HTR-8/SVneo (cell line): Measurements from ENCODE around the gene CHPT1.
"Not testable (repeated sequence)": the region's sequence is repeated elsewhere in the genome, so short reads cannot be mapped to it uniquely, and the experiment has no call there.

Source experiments
- DNase-seq: peaks from one replicate; pipeline ENCODE4 v3.0.0; 2011; ENCODE audit warnings: low spot score, mixed read lengths; ENCODE audit not compliant: insufficient read length
- FAIRE-seq: peaks from 2 replicates; lab custom pipeline; 2011; peaks lifted over from hg19 to GRCh38; lab: Jason Lieb, UNC

Gene CHPT1

GRCh38 chr12:101697197-101697929 is at the start of gene CHPT1:
CHPT1 (plus strand) TSS chr12:101697640; CDS start chr12:101697862, 222 bp downstream.
- FAIRE-seq = no peak
- DNase-seq = peak; percentile 49

GRCh38 chr12:101647711-101648110 is 49.7 kb upstream of the CHPT1 start:
- no peak for DNase-seq
- FAIRE-seq = no peak

GRCh38 chr12:101648195-101648594 is 49.2 kb upstream of the CHPT1 start:
- FAIRE-seq (no peak), DNase-seq (no peak)

- FAIRE-seq (no peak), DNase-seq (no peak)
Measured at GRCh38 chr12:101650346-101651117, 46.9 kb upstream of the CHPT1 start.

GRCh38 chr12:101653030-101653429 is 44.4 kb upstream of the CHPT1 start:
- no peak for DNase-seq
- no peak for FAIRE-seq

GRCh38 chr12:101653503-101653902 is 43.9 kb upstream of the CHPT1 start:
- FAIRE-seq (no peak), DNase-seq (no peak)

- DNase-seq (no peak), FAIRE-seq (no peak)
Measured at GRCh38 chr12:101654442-101654841, 43.0 kb upstream of the CHPT1 start.

GRCh38 chr12:101655393-101655792 is 42.0 kb upstream of the CHPT1 start:
- DNase-seq (no peak), FAIRE-seq (no peak)

GRCh38 chr12:101660662-101661061 is 36.8 kb upstream of the CHPT1 start:
- FAIRE-seq, DNase-seq: not testable (repeated sequence)

- FAIRE-seq (no peak), DNase-seq (no peak)
Measured at GRCh38 chr12:101663298-101663697, 34.1 kb upstream of the CHPT1 start.

- FAIRE-seq = no peak
- DNase-seq = no peak
Measured at GRCh38 chr12:101664992-101665391, 32.4 kb upstream of the CHPT1 start.

- DNase-seq = no peak
- FAIRE-seq = no peak
Measured at GRCh38 chr12:101666052-101666728, 31.2 kb upstream of the CHPT1 start.

GRCh38 chr12:101667591-101667990 is 29.8 kb upstream of the CHPT1 start:
- DNase-seq = no peak
- FAIRE-seq = no peak

GRCh38 chr12:101670007-101670671 is 27.3 kb upstream of the CHPT1 start:
- peak; percentile 28 for DNase-seq
- peak; percentile 13 for FAIRE-seq

GRCh38 chr12:101671157-101671791 is 26.2 kb upstream of the CHPT1 start:
- no peak for DNase-seq
- FAIRE-seq = no peak

GRCh38 chr12:101671833-101672232 is 25.6 kb upstream of the CHPT1 start:
- no peak for FAIRE-seq
- DNase-seq = no peak

- FAIRE-seq (no peak), DNase-seq (no peak)
Measured at GRCh38 chr12:101675555-101675954, 21.9 kb upstream of the CHPT1 start.

GRCh38 chr12:101676497-101676896 is 20.9 kb upstream of the CHPT1 start:
- DNase-seq, FAIRE-seq: not testable (repeated sequence)

GRCh38 chr12:101678081-101678480 is 19.4 kb upstream of the CHPT1 start:
- FAIRE-seq = no peak
- DNase-seq = no peak

GRCh38 chr12:101680240-101680639 is 17.2 kb upstream of the CHPT1 start:
- FAIRE-seq = no peak

More at GRCh38 chr12:101680240-101680639, 17.2 kb upstream of the CHPT1 start:
- DNase-seq = no peak
